Transverse colon (tissue), 4 donors: Measurements from ENCODE around the gene PEAK3. TPM values are rescaled to one million over a fixed set of nuclear protein-coding genes. Genes with fewer than 3 reads are reported as not detected.

Source experiments
- DNase-seq: peaks from one replicate; pipeline ENCODE4 v3.0.0-alpha.2; 2019
- H3K27ac ChIP-seq, 4 donors: fragments of 200-600 bp; sonication (generic); 2 replicates each; pipeline ENCODE4 v1.5.1; 2016 to 2018; ENCODE audit warnings: inconsistent platforms in 4 of 4
- H3K27me3 ChIP-seq: fragments of 200-600 bp; sonication (generic); 2 replicates; pipeline ENCODE4 v1.5.1; 2017; ENCODE audit warnings: inconsistent platforms
- H3K36me3 ChIP-seq, 4 donors: fragments of 200-600 bp; sonication (generic); 2 replicates each; pipeline ENCODE4 v1.5.1; 2017 to 2019; ENCODE audit warnings: inconsistent platforms in 4 of 4
- H3K4me1 ChIP-seq, 4 donors: fragments of 200-600 bp; sonication (generic); 2 replicates each; pipeline ENCODE4 v1.5.1; 2017 to 2020; ENCODE audit warnings: inconsistent platforms in 4 of 4
- H3K4me3 ChIP-seq, 4 donors: fragments of 200-600 bp; sonication (generic); 1 replicate in 1 of 4; 2 replicates in 3 of 4; pipeline versions ENCODE4 v1.5.1 to v1.6.1; 2017 to 2019; ENCODE audit warnings: inconsistent platforms in 4 of 4
- H3K9me3 ChIP-seq, 2 donors: fragments of 200-600 bp; sonication (generic); 2 replicates each; pipeline ENCODE4 v1.5.1; 2017 to 2019; ENCODE audit warnings: inconsistent platforms in 2 of 2
- CTCF ChIP-seq, 5 experiments: fragments of 200-600 bp in 3 of 5; fragments of 450-650 bp in 2 of 5; sonication (generic) in 3 of 5; IDR thresholded peaks; 1 replicate in 2 of 5; 2 replicates in 3 of 5; pipeline ENCODE4 v1.5.1; 2016 to 2017; ENCODE audit warnings: antibody characterized with exemption in 5 of 5, inconsistent platforms in 3 of 5, mild to moderate bottlenecking in 2 of 5, moderate library complexity in 1 of 5
- EP300 ChIP-seq: sonication (generic); formaldehyde crosslinking; IDR thresholded peaks from one replicate; pipeline ENCODE4 v1.6.1; 2017; ENCODE audit warnings: antibody characterized with exemption, low read depth
- POLR2A ChIP-seq: fragments of 450-650 bp; IDR thresholded peaks from one replicate; pipeline ENCODE4 v1.6.1; 2016; ENCODE audit warnings: antibody characterized with exemption, mild to moderate bottlenecking, moderate library complexity
- POLR2AphosphoS5 ChIP-seq, 3 donors: sonication (generic); formaldehyde crosslinking; IDR thresholded peaks; one replicate each; pipeline ENCODE4 v1.6.1; 2016; ENCODE audit warnings: antibody characterized with exemption in 3 of 3
- WGBS, 2 donors: methylation state at CpG; one replicate each; pipeline ENCODE4 v1.1.5; 2018; ENCODE audit warnings: low coverage in 1 of 2; 5-methylcytosine and 5-hydroxymethylcytosine counted together
- in situ Hi-C, 4 donors: fragments of 200-750 bp; cut with MboI; loops; one replicate each; pipeline versions ENCODE4 v1.15.0 to v1.15.1; 2017; ENCODE audit warnings: low sequenced_read_pairs in 3 of 4, low pct_ligation_motif_present in 1 of 4, low pct_unique_long_range_greater_than_20kb in 1 of 4
- intact Hi-C: fragments of 100-400 bp; cut with DNase I; formaldehyde crosslinking; loops from one replicate; pipeline ENCODE4 v1.15.1; 2023; ENCODE audit warnings: low total_unique reads
- total RNA-seq, 4 donors: library from RNA; depleted of rRNA; stranded (reverse); fragments of >200 nt; gene quantifications; one replicate each; pipeline ENCODE4 v1.1.0, GENCODE V29; 2016

PEAK3 gene
- total RNA-seq, 4 donors from 2014 or later: 0.27 to 1.1 (median 1.1) TPM; not detected in 1

GRCh38 chr19:2237051-2237868, 44.7 kb downstream of the PEAK3 start:
- TF ChIP-seq CTCF (IDR thresholded peaks at IDR 0.05) (no peak), POLR2AphosphoS5 (IDR thresholded peaks at IDR 0.05) (no peak), POLR2A (no peak), EP300 (no peak)
- in situ Hi-C loops: no loop called here
- H3K36me3 ChIP-seq: peaks cover 0 to 5% (median 0%) of the 10 kb centered on the region in 4 donors
- H3K27ac ChIP-seq: peak overlapping the region; percentile 96 to 99 (median 98)
- H3K27me3 ChIP-seq: no peaks in the 10 kb centered on the region
- 40 to 52% methylated on average over 13 to 41 of the region's 43 CpGs for WGBS, 2 donors
- H3K4me1 ChIP-seq: peaks cover 52 to 75% (median 72%) of the 10 kb centered on the region in 4 donors
- H3K9me3 ChIP-seq: no peaks in the 10 kb centered on the region
- H3K4me3 ChIP-seq: peak overlapping the region; percentile 51 to 98 (median 90)
- DNase-seq: no peak
- intact Hi-C loops: loop anchor here (2.0 kb wide), 1 partner anchor 36 kb away; no protein-coding TSS in a partner anchor

DNA sequence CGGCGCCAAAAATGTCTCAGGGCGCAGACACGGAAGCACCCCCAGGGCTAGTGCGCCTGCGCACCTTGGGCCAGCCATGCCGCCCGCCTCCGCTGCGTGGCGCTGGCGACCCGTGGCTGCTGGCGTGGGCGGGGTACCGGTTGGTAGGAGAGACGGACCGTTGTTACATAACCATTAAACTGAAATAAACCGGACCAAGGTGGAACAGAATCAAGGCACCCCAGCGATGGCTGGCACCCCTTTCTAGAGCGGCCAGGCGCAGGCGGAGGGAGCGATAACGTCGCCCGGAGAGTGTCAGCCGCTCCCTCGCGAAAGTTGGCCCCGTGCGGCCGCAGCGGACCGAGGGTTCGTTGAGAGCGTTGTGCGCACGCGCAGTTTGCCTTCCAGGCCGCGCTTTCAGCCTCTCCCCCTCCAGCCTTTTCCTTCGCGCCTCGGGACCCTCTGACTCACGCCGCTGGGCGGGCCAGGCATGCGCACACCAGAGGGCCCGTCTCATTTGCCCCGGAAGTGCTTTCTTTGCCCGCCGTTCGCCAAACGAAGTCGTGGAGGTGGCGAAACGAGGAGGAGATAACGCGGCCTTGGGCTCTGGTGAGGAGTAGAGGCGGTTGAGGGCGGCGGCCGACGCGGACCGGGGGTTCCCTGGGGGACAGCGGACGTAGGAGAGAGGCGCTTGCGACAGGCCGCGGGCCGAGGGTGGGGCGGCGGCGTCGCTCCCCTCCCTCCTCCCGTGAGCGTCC, 45.5 kb downstream of the PEAK3 start, which contains the start of the genes PLEKHJ1 and SF3A2:
Gene PLEKHJ1 (minus strand): TSS at position 16 of the 737 bp plus-strand sequence. CDS start 81 bp downstream, outside the sequence.
Gene SF3A2 (plus strand): TSS at position 511 of the 737 bp plus-strand sequence. CDS start 6,595 bp downstream, outside the sequence.
- TF ChIP-seq POLR2AphosphoS5 (IDR thresholded peaks at IDR 0.05): peak; percentile 93 to 97 (median 97)
- peak; percentile 78 for TF ChIP-seq POLR2A
- peak; percentile 35 for TF ChIP-seq EP300
- peak; percentile 98 to 100 (median 99) for TF ChIP-seq CTCF (IDR thresholded peaks at IDR 0.05)
- 0% methylated on average over 62 of the region's 80 CpGs; no CpG with 5 or more reads in 1 of the 2 donors for WGBS, 2 donors
- peak within 1 kb of the TSS; percentile 96 to 99 (median 98) for H3K27ac ChIP-seq
- no peaks in the 10 kb centered on the region for H3K27me3 ChIP-seq
- H3K36me3 ChIP-seq: peaks cover 0 to 5% (median 0%) of the 10 kb centered on the region in 4 donors
- intact Hi-C loops: loop anchor here (2.0 kb wide), 1 partner anchor 36 kb away; no protein-coding TSS in a partner anchor
- no peaks in the 10 kb centered on the region for H3K9me3 ChIP-seq
- peaks cover 44 to 67% (median 64%) of the 10 kb centered on the region in 4 donors for H3K4me1 ChIP-seq
- H3K4me3 ChIP-seq: peak within 1 kb of the TSS; percentile 72 to 98 (median 90)
- DNase-seq: peak; percentile 97
- in situ Hi-C loops: no loop called here

DNA sequence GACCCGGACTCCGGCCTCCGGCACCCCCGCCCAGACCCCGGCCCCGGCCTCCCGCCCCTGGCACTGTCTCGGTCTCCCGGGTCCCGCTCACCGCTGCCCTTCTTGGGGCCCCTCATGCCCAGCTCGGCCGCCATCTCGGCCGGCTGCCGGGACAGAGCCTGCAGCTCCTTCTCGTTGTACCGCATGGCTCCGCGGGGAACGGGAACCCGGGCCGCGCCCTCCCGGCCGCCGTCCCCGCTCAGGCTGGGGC, 46.0 kb downstream of the PEAK3 start:
- TF ChIP-seq POLR2AphosphoS5 (IDR thresholded peaks at IDR 0.05): peak; percentile 72
- TF ChIP-seq CTCF (IDR thresholded peaks at IDR 0.05): no peak
- Histone ChIP-seq H3K4me1 (peaks cover 39 to 62% (median 59%) of the 10 kb centered on the region in 4 donors), H3K4me3 (peak overlapping the region; percentile 72 to 98 (median 90)), H3K9me3 (no peaks in the 10 kb centered on the region), H3K36me3 (peaks cover 0 to 5% (median 0%) of the 10 kb centered on the region in 4 donors), H3K27me3 (no peaks in the 10 kb centered on the region), H3K27ac (peak overlapping the region; percentile 96 to 99 (median 98))
- no peak for DNase-seq
- intact Hi-C loops (loop anchor here (2.0 kb wide), 1 partner anchor 37 kb away; no protein-coding TSS in a partner anchor), in situ Hi-C loops (no loop called here)
- WGBS, 2 donors: 2% methylated on average over 9 of the region's 28 CpGs; no CpG with 5 or more reads in 1 of the 2 donors
